Immature natural killer cell (primary cell): ENCODE results near the gene SPIN1. TPM values are rescaled to one million over a fixed set of nuclear protein-coding genes. Genes with fewer than 3 reads are reported as not detected.
"Not testable (repeated sequence)": the region's sequence is repeated elsewhere in the genome, so short reads cannot be mapped to it uniquely, and the experiment has no call there.

Source experiments
- DNase-seq, 3 donors: peaks; one replicate each; pipeline ENCODE4 v3.0.0; 2022; ENCODE audit warnings: mixed read lengths in 1 of 3
- H3K27ac Mint-ChIP-seq, 6 donors: one replicate each; pipeline ENCODE4 v1.8.0; 2020; ENCODE audit warnings: mixed read lengths in 6 of 6, mild to moderate bottlenecking in 5 of 6, inconsistent platforms in 4 of 6, moderate library complexity in 3 of 6
- H3K27me3 Mint-ChIP-seq, 3 donors: one replicate each; pipeline ENCODE4 v1.8.0; 2020 to 2021; ENCODE audit warnings: low read depth in 3 of 3, mild to moderate bottlenecking in 3 of 3, mixed read lengths in 3 of 3, moderate library complexity in 3 of 3, inconsistent platforms in 1 of 3
- H3K36me3 Mint-ChIP-seq, 3 donors: one replicate each; pipeline ENCODE4 v1.8.0; 2020; ENCODE audit warnings: mixed read lengths in 3 of 3, inconsistent platforms in 2 of 3, mild to moderate bottlenecking in 2 of 3
- H3K4me1 Mint-ChIP-seq, 2 donors: one replicate each; pipeline ENCODE4 v1.8.0; 2020; ENCODE audit warnings: inconsistent platforms in 2 of 2, mild to moderate bottlenecking in 2 of 2, mixed read lengths in 2 of 2, moderate library complexity in 1 of 2
- H3K4me3 Mint-ChIP-seq, 5 donors: one replicate each; pipeline ENCODE4 v1.8.0; 2020; ENCODE audit warnings: mild to moderate bottlenecking in 5 of 5, mixed read lengths in 5 of 5, inconsistent platforms in 3 of 5, moderate library complexity in 3 of 5
- H3K9me3 Mint-ChIP-seq, 6 donors: one replicate each; pipeline ENCODE4 v1.8.0; 2020; ENCODE audit warnings: mild to moderate bottlenecking in 6 of 6, mixed read lengths in 6 of 6, inconsistent platforms in 4 of 6, moderate library complexity in 3 of 6
- polyA plus RNA-seq, 3 donors: library from polyadenylated mRNA; unstranded; fragments of 300-500 nt; fragmentation: Illumina TruSeq; gene quantifications; one replicate each; pipeline ENCODE4 v1.2.3, GENCODE V29; 2021

SPIN1 gene
- polyA plus RNA-seq, 3 donors from 2014 or later: 24.5 to 49.1 (median 35.1) TPM

DNA sequence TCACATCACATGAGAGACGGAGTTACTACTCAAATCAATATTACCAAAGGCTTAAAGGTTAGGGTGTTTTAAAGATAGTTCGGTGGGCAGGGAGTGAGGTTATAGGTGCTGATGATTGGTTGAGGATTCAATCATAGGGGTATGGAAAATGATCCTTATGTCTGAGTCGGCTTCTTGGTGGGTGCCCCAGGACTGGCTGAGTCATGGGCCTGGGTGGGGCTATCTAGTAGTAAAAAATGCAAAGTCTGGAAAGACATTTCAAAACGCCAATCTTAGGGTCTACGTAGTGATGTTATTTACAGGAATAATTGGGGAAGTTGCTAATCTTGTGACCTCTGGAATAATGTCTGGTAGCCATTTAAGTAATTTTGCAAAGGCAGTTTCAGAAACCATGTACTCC is 15.2 kb upstream of the SPIN1 start:
- Mint-ChIP-seq H3K9me3 (peaks cover 0 to 10% (median 4%) of the 10 kb centered on the region in 6 donors), H3K4me1 (peaks cover 7 to 9% of the 10 kb centered on the region in 2 donors), H3K27ac (no peak overlapping the region), H3K36me3 (peaks cover 0 to 4% (median 2%) of the 10 kb centered on the region in 3 donors), H3K27me3 (peaks cover 5 to 12% (median 10%) of the 10 kb centered on the region in 3 donors), H3K4me3 (no peak overlapping the region)
- DNase-seq: no peak

DNA sequence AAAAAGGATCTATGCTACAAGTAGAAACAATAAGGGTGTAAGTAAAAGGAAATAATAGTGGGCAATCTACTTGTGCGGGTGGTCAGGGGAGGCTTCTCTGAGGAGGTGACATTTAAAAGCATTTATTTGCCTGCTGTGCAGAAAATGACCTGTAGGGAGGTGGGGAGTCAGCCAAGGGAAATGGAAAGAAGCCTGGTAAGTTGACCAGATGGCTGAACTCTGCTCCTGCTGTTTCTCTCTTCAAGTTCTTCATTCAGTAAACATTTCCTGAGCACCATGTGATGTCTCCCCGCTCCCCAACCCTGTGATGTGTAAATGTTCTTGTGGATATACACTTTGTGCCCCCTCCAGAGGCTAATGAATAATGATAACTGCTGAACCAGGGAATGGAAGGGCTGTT is 9.9 kb upstream of the SPIN1 start:
- DNase-seq: no peak
- Mint-ChIP-seq H3K4me3 (no peak overlapping the region), H3K36me3 (no peaks in the 10 kb centered on the region), H3K27ac (no peak overlapping the region), H3K4me1 (no peaks in the 10 kb centered on the region), H3K27me3 (peaks cover 2 to 7% (median 3%) of the 10 kb centered on the region in 3 donors), H3K9me3 (peaks cover 0 to 3% (median 0%) of the 10 kb centered on the region in 6 donors)

DNA sequence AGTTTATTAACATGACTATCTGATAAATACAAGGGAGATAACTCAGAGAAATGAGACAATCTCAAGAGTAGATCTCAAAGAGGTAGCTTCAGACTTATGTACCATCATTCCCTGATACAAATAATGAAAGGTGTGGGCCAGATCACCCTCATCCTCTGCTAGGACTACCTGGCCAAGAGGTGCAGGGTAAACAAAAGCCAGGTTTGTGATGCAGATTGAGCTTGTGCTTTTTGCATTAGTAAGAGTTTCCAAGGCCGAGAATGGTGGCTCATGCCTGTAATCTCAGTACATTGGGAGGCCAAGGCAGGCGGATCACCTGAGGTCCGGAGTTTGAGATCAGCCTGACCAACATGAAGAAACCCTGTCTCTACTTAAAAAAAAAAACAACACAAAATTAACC is 8.9 kb upstream of the SPIN1 start:
- Mint-ChIP-seq H3K36me3 (no peaks in the 10 kb centered on the region), H3K9me3 (peaks cover 0 to 3% (median 0%) of the 10 kb centered on the region in 6 donors), H3K27ac (no peak overlapping the region), H3K27me3 (peaks cover 2 to 7% (median 3%) of the 10 kb centered on the region in 3 donors), H3K4me3 (no peak overlapping the region), H3K4me1 (no peaks in the 10 kb centered on the region)
- DNase-seq: no peak

DNA sequence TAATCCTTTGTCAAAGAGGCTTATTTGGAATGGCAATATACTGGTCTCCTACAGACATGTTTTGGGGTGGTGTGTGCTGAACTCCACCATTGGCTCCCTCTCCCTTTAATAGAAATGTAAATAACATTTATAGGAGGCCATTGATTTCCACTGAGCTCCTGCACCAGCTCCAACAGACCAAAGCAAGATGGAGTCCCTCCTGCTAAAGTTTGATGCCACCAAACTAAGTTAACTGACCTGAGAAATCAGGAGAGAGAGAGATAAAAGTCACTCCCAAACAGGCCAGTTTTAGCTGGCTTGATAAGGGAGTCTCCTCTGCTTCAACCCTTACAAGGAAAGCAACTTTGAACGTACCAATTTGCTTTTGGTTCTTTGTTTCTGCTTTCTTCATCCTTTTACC is 8.1 kb upstream of the SPIN1 start:
- Mint-ChIP-seq H3K4me1 (no peaks in the 10 kb centered on the region), H3K27ac (no peak overlapping the region), H3K4me3 (no peak overlapping the region), H3K36me3 (no peaks in the 10 kb centered on the region), H3K9me3 (peaks cover 0 to 3% (median 0%) of the 10 kb centered on the region in 6 donors), H3K27me3 (peaks cover 1 to 7% (median 2%) of the 10 kb centered on the region in 3 donors)
- DNase-seq: no peak

DNA sequence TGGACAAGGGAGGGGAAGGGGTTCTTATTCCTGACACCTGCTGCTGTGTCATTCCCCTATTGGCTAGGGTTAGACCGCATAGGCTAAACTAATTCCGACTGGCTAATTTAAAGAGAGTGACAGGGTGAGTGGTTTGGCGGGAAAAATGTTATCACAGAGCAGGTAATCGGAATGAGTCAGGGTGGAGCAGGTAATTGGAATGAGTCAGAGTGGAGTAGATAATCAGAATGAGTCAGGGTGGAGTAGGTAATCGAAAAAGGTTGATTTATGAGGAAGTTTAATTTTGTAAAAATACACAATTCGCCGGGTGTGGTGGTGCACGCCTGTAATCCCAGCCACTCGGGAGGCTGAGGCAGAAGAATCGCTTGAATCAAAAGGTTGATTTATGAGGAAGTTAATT is 6.9 kb upstream of the SPIN1 start:
- not testable (repeated sequence) for H3K27ac Mint-ChIP-seq, H3K27me3 Mint-ChIP-seq, H3K4me1 Mint-ChIP-seq, H3K9me3 Mint-ChIP-seq, H3K4me3 Mint-ChIP-seq, H3K36me3 Mint-ChIP-seq, DNase-seq

DNA sequence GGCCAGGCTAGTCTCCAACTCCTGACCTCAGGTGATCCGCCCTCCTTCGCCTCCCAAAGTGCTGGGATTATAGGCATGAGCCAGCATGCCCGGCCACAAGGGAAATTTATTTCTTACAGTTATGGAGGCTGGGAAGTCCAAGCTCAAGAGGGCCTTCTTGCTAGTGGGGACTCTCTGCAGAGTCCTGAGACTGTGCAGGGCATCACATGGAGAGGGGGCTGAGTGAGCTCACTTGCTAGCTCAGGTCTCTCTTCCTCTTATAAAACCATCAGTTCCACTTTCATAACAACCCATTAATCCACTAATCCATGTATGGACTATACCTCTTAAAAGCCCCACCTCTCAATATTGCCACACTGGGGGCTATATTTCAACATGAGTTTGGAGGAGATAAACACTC is 5.1 kb upstream of the SPIN1 start:
- no peak overlapping the region for H3K27ac Mint-ChIP-seq
- H3K36me3 Mint-ChIP-seq: no peaks in the 10 kb centered on the region

DNA sequence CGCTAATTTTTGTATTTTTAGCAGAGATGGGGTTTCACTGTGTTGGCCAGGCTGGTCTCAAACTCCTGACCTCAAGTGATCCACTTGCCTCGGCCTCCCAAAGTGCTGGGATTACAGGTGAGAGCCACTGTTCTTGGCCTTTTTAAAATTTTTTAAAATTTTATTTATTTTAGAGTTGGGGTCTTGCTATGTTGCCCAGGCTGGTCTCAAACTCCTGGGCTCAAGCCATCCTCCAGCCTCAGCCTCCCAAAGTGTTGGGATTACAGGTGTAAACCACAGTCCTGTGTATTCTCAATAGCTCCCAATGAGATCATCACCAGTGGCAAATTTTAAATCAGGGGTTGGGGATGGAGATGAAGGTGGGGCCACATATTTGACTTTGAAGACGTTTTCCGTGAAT is 2.1 kb upstream of the SPIN1 start:
- Mint-ChIP-seq H3K4me3 (peak overlapping the region in 4 of 5 donors; percentile 10 to 54 (median 44)), H3K4me1 (peaks cover 23 to 28% of the 10 kb centered on the region in 2 donors), H3K27ac (peak overlapping the region in 3 of 6 donors; percentile 23 to 86 (median 34)), H3K27me3 (peaks cover 9 to 14% (median 12%) of the 10 kb centered on the region in 3 donors)
- H3K9me3 Mint-ChIP-seq, DNase-seq, H3K36me3 Mint-ChIP-seq: not testable (repeated sequence)

More for the DNA sequence above, 5.1 kb upstream of the SPIN1 start:
- no peak overlapping the region for H3K4me3 Mint-ChIP-seq
- no peak for DNase-seq
- no peaks in the 10 kb centered on the region for H3K9me3 Mint-ChIP-seq
- H3K27me3 Mint-ChIP-seq: peaks cover 7 to 12% (median 9%) of the 10 kb centered on the region in 3 donors
- H3K4me1 Mint-ChIP-seq: peaks cover 9% of the 10 kb centered on the region in 2 donors

DNA sequence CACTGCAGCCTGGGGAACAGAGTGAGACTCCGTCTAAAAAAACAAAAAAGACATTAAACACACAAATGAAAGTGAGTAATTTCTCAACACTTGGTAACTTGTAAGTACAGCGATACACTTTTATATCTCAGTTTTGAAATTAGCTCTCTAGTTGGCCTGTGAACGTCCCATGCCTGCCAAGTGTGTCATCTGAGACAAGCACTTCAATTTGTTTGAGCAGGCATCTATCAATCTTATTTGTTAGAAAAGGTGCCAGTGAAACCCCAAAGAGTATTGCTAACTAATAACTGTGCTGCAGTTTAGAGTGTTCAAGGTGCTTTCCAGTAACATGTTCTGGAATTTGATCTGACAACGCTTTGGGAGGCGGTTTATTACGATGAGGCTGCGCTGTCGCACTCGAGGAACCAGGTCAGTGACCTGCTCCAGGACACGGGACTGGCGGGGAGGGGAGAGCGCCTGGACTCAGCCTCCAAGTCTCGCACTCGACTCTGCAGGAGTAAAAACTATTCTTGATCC is 1.1 kb upstream of the SPIN1 start:
- peak overlapping the region; percentile 83 to 90 (median 86) for H3K4me3 Mint-ChIP-seq
- H3K9me3 Mint-ChIP-seq: no peaks in the 10 kb centered on the region
- peak in 1 of 3 donors; percentile 1 for DNase-seq
- H3K4me1 Mint-ChIP-seq: peaks cover 25 to 35% of the 10 kb centered on the region in 2 donors
- peak overlapping the region; percentile 66 to 92 (median 87) for H3K27ac Mint-ChIP-seq
- H3K36me3 Mint-ChIP-seq: no peaks in the 10 kb centered on the region
- H3K27me3 Mint-ChIP-seq: peaks cover 7 to 14% (median 12%) of the 10 kb centered on the region in 3 donors

DNA sequence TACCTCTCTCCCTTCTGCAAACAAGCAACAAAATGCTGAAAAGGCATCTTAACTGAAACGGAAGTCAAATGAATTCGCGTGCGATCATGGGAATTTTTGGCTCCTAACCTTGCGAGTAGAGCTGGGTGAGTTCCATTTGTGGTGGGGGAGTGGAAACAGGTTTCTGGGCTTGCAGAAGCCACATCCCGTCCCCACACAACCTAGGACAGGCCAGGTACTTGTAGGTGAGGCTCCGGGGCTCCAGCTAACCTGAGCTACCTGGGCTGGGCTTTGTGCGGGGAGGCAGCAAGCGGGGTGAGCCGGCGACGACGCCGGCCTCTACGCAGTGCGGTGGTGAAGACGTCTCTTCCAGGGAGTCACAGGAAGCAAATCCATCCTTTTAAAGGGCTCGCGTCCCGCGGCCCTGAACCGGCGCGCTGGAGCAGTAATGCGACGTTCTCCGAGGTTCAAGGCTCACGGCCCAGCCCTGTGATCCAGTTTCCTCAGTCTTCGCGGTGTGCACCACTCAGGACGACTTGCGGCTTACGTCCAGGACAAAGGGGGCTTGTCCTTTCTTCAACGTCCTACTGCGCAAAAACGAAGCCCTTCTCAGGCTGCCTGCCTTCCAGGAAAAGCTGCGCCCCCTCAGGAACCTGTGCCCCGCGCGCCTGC is 567 bp upstream of the SPIN1 start:
- peaks cover 25 to 37% of the 10 kb centered on the region in 2 donors for H3K4me1 Mint-ChIP-seq
- no peaks in the 10 kb centered on the region for H3K36me3 Mint-ChIP-seq
- peak overlapping the region; percentile 66 to 92 (median 87) for H3K27ac Mint-ChIP-seq
- H3K27me3 Mint-ChIP-seq: peaks cover 7 to 14% (median 10%) of the 10 kb centered on the region in 3 donors
- DNase-seq: no peak
- no peaks in the 10 kb centered on the region for H3K9me3 Mint-ChIP-seq
- peak overlapping the region; percentile 83 to 90 (median 86) for H3K4me3 Mint-ChIP-seq

DNA sequence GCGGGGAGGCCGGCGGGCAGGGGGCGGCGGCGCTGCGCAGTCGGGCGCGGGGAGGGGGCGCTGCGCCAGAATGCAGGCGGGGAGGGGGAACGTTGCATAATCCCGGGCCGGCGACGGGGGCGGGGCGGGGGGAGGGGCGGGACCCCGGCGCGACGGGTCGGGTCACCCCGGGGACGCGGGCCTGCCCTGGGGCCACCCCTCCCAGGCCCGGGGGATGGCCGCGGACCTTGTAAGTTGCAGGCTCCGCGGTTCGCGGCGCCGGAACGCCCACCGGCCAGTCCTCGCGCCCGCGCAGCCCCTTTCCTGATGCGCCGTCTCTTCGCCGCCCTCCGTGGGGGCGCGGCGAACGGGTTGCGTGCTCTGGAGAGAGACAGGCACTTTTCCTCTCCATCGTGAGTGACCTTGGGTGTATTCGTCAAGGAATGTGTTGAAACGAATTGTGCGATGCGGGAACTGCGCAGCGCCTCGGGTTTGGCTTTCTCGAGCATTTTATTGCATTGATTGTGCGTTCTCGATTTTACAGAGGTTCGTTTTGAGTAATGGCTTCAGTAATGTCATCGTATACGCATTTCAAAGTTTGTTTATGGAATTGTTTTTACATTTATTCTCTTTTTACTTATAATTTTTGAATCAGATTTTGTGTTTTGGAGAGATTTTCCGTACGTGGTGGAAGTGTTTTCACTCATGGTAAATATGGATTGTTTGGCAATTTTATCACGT is 802 bp downstream of the SPIN1 start:
- peaks cover 7 to 14% (median 10%) of the 10 kb centered on the region in 3 donors for H3K27me3 Mint-ChIP-seq
- no peaks in the 10 kb centered on the region for H3K9me3 Mint-ChIP-seq
- H3K4me3 Mint-ChIP-seq: peak overlapping the region; percentile 92 to 96 (median 95)
- H3K27ac Mint-ChIP-seq: peak overlapping the region; percentile 69 to 93 (median 92)
- peak; percentile 60 to 66 (median 61) for DNase-seq
- no peaks in the 10 kb centered on the region for H3K36me3 Mint-ChIP-seq
- H3K4me1 Mint-ChIP-seq: peaks cover 28 to 42% of the 10 kb centered on the region in 2 donors

DNA sequence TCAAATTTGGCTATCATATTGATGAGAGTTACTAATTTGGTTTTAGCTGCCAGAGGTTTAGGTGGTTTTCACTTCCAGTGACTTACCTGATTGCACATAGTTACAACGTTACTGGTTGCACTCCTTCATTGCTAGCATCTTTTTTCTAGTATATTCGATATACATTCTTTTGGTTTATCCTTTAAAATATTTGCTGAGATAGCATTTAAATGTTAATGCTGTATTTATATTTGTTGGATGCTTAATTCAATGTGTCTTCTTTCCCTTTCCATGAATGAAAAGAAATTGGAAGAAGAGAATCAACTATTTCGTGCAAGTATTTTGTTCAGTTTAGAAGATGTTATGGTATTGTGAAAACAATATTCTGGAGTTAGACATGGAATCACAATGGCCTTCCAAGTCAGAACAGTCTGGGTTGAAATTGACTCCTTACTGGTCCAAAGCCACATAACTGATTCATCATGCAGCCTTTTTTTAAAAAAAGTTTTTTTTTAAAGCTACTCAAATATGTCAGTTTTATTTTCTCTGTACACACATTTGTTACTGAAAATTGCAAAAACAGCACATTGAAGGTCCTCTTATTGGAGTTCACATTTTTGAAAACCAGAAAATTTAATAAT is 2.2 kb downstream of the SPIN1 start:
- peak overlapping the region in 3 of 6 donors; percentile 25 to 77 (median 34) for H3K27ac Mint-ChIP-seq
- no peaks in the 10 kb centered on the region for H3K36me3 Mint-ChIP-seq
- H3K4me3 Mint-ChIP-seq: peak overlapping the region in 3 of 5 donors; percentile 92 to 95 (median 94)

DNA sequence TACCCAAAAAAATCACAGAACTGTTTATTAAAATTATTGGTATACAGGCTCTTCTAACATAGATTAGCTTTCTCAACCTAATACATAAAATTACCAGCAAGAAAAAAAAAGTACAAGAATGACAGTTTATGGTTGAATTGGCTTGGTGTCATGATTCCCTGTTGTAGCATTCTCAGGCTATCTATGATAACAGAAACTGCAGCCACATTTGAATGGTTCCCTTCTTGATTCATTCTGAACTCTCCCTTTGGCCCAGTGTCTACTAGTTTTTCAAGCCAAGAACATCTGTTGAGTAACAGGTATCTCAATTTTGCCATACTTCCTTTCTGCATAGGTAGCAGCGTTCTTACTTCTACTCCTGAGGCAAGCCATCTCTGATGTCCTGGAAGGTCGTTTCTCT is 3.0 kb downstream of the SPIN1 start:
- Mint-ChIP-seq H3K36me3 (no peaks in the 10 kb centered on the region), H3K4me3 (peak overlapping the region in 2 of 5 donors; percentile 28 to 66), H3K4me1 (peaks cover 28 to 48% of the 10 kb centered on the region in 2 donors), H3K9me3 (no peaks in the 10 kb centered on the region), H3K27ac (peak overlapping the region in 4 of 6 donors; percentile 14 to 72 (median 32)), H3K27me3 (peaks cover 7 to 14% (median 10%) of the 10 kb centered on the region in 3 donors)
- no peak for DNase-seq

More for the DNA sequence above, 2.2 kb downstream of the SPIN1 start:
- Mint-ChIP-seq H3K27me3 (peaks cover 7 to 14% (median 10%) of the 10 kb centered on the region in 3 donors), H3K9me3 (no peaks in the 10 kb centered on the region), H3K4me1 (peaks cover 28 to 48% of the 10 kb centered on the region in 2 donors)
- no peak for DNase-seq

DNA sequence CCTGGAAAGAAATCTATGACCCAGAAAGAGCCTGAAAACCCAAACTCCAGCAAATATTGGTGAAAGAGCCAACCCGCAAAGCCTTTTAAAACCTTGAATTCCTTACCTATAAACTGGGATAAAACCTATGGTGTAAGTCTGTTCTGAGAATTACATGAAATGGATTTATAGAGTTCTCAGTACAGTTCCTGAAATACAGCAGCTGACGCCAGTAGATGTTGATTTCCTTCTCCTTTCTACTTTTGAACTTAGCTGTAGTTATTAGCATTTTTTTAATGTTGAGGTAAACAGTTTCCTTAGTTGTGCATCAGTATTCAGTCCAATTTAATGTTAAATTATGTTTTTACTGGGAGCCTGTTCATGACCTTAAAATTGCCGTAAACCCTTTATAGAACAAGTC is 3.7 kb downstream of the SPIN1 start:
- peaks cover 7 to 11% (median 10%) of the 10 kb centered on the region in 3 donors for H3K27me3 Mint-ChIP-seq
- peaks cover 28 to 52% of the 10 kb centered on the region in 2 donors for H3K4me1 Mint-ChIP-seq
- H3K27ac Mint-ChIP-seq: peak overlapping the region in 3 of 6 donors; percentile 25 to 72 (median 35)
- no peak overlapping the region for H3K4me3 Mint-ChIP-seq
- H3K36me3 Mint-ChIP-seq: no peaks in the 10 kb centered on the region
- peaks cover 0 to 1% (median 0%) of the 10 kb centered on the region in 6 donors for H3K9me3 Mint-ChIP-seq
- DNase-seq: no peak
